Neural crest cell (in vitro differentiated cells): ENCODE results near the gene NTF4. TPM values are rescaled to one million over a fixed set of nuclear protein-coding genes. Genes with fewer than 3 reads are reported as not detected.

ENCODE experiments used
- DNase-seq: peaks from one replicate; pipeline ENCODE4 v3.0.0; 2021; ENCODE audit warnings: low read depth, mixed read lengths, low spot score
- H3K27ac Mint-ChIP-seq: one replicate; pipeline ENCODE4 v1.8.0; 2021; ENCODE audit warnings: mild to moderate bottlenecking, mixed read lengths; ENCODE audit not compliant: unreplicated experiment
- H3K27me3 Mint-ChIP-seq: 2 replicates; pipeline ENCODE4 v1.8.0; 2021; ENCODE audit warnings: low read depth, mild to moderate bottlenecking, mixed read lengths
- H3K36me3 Mint-ChIP-seq: 2 replicates; pipeline ENCODE4 v1.8.0; 2021; ENCODE audit warnings: low read depth, mild to moderate bottlenecking, mixed read lengths
- H3K4me1 Mint-ChIP-seq: 2 replicates; pipeline ENCODE4 v1.8.0; 2021; ENCODE audit warnings: mixed read lengths
- H3K4me3 Mint-ChIP-seq: one replicate; pipeline ENCODE4 v1.8.0; 2021; ENCODE audit warnings: mild to moderate bottlenecking, mixed read lengths
- H3K9me3 Mint-ChIP-seq: 2 replicates; pipeline ENCODE4 v1.8.0; 2021; ENCODE audit warnings: mixed read lengths
- CTCF ChIP-seq: fragments of 200-600 bp; sonication (generic); conservative IDR thresholded peaks from 2 replicates; pipeline ENCODE4 v1.5.0; 2021; ENCODE audit warnings: antibody characterized with exemption, mild to moderate bottlenecking
- total RNA-seq: library from RNA; stranded (reverse); gene quantifications from 2 replicates; pipeline ENCODE4 v1.2.1, GENCODE V29; 2021

NTF4 gene
- total RNA-seq, 1 donor from 2014 or later = not detected

GRCh38 chr19:49109569-49110233 is 45.1 kb upstream of the NTF4 start:
- Mint-ChIP-seq H3K4me1 (peaks cover 15% of the 10 kb centered on the region), H3K27ac (no peak overlapping the region), H3K9me3 (no peaks in the 10 kb centered on the region), H3K36me3 (peaks cover 18% of the 10 kb centered on the region), H3K4me3 (peak overlapping the region; percentile 50), H3K27me3 (peaks cover 12% of the 10 kb centered on the region)
- TF ChIP-seq CTCF = no peak
- DNase-seq = no peak

- no peak for TF ChIP-seq CTCF
- Mint-ChIP-seq H3K9me3 (no peaks in the 10 kb centered on the region), H3K27me3 (peaks cover 12% of the 10 kb centered on the region), H3K27ac (no peak overlapping the region), H3K36me3 (peaks cover 19% of the 10 kb centered on the region), H3K4me3 (peak overlapping the region; percentile 50), H3K4me1 (peaks cover 15% of the 10 kb centered on the region)
- DNase-seq = no peak
These were observed 44.4 kb upstream of the NTF4 start for GRCh38 chr19:49109051-49109450.

GRCh38 chr19:49107625-49108459 is 43.2 kb upstream of the NTF4 start:
- Mint-ChIP-seq H3K4me3 (no peak overlapping the region), H3K27me3 (peaks cover 3% of the 10 kb centered on the region), H3K9me3 (no peaks in the 10 kb centered on the region), H3K4me1 (peaks cover 5% of the 10 kb centered on the region), H3K27ac (no peak overlapping the region), H3K36me3 (peaks cover 19% of the 10 kb centered on the region)
- TF ChIP-seq CTCF = no peak
- no peak for DNase-seq

- H3K27me3 Mint-ChIP-seq = peaks cover 3% of the 10 kb centered on the region
- H3K27ac Mint-ChIP-seq = no peak overlapping the region
- H3K9me3 Mint-ChIP-seq = no peaks in the 10 kb centered on the region
- peak; percentile 63 for DNase-seq
- H3K36me3 Mint-ChIP-seq = peaks cover 19% of the 10 kb centered on the region
- peaks cover 5% of the 10 kb centered on the region for H3K4me1 Mint-ChIP-seq
- peak; percentile 85 for TF ChIP-seq CTCF
- H3K4me3 Mint-ChIP-seq = peak overlapping the region; percentile 87
These were observed 42.1 kb upstream of the NTF4 start for GRCh38 chr19:49106648-49107135.

GRCh38 chr19:49104229-49104864 is 39.7 kb upstream of the NTF4 start:
- peaks cover 10% of the 10 kb centered on the region for H3K4me1 Mint-ChIP-seq
- H3K36me3 Mint-ChIP-seq = peaks cover 28% of the 10 kb centered on the region
- peak overlapping the region; percentile 88 for H3K27ac Mint-ChIP-seq
- peaks cover 3% of the 10 kb centered on the region for H3K27me3 Mint-ChIP-seq
- H3K9me3 Mint-ChIP-seq = no peaks in the 10 kb centered on the region
- TF ChIP-seq CTCF = no peak
- DNase-seq = no peak
- H3K4me3 Mint-ChIP-seq = peak overlapping the region; percentile 48
